Heart left ventricle (tissue), 13 donors: Measurements from ENCODE around the gene CPB2.

Source experiments
- POLR2A ChIP-seq, 2 donors: fragments of 450-650 bp; IDR thresholded peaks; one replicate each; pipeline ENCODE4 v1.6.1; 2017; ENCODE audit warnings: antibody characterized with exemption in 2 of 2, mild to moderate bottlenecking in 2 of 2, moderate library complexity in 2 of 2
- TF ChIP-seq, protein P1 (sequence below), 12 donors: fragments of 200-600 bp; sonication (generic) in 4 of 12; IDR thresholded peaks; one replicate each; pipeline versions ENCODE4 v1.5.0 to v1.8.0; 2018 to 2022; ENCODE audit warnings: antibody characterized with exemption in 12 of 12, mild to moderate bottlenecking in 5 of 12
- donor health status: ischemic (EF 13 %, LVEDD 7.1; RV severe dilation, severe dysfunction).
- donor health status: DM: no; HTN: yes; CAD: no.
- donor health status: DM: no; HTN: no; CAD: no.
- donor health status: ischemic (EF 25% LVEDD 6.9; RV normal size, moderate dysfunction).
- donor health status: ischemic (EF 25% LVEDD 5.7; RV mildly dilated, moderate dysfunction).
- donor health status: ischemic (EF 35%, LVEDD 5.7; RV mildly dilated, moderate dysfunction).
- donor health status: nonischemic (EF 11% LVEDD 7.7; RV severe dilation, severe dysfunction).
- donor health status: DM: yes; HTN: yes; CAD: no.
- donor health status: PGD.
- donor health status: ischemic (EF 29% LVEDD 5.4; RV normal size, mild dysfunction).
- donor health status: nonischemic (EF 23%, LVEDD 6.1; RV moderate dilation, normal function).

DNA sequence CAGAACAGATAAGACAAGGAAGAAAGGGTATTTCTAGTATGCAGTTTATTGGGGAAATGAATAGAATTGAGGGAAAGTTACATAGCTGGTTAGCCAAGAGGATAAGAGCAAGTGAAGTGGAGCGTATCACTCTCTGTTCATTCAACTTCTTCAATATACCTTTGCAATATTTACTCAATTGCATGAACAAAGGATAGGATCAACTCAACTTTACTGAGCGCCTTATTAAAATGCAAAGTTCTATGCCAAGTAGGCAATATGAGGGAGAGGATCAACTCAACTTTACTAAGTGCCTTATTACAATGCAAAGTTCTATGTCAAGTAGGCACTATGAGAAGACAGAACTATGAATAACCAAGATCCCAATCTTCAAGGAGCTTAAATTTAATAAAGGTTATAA lies 96.2 kb downstream of the CPB2 start:
- TF ChIP-seq, protein P1, sequence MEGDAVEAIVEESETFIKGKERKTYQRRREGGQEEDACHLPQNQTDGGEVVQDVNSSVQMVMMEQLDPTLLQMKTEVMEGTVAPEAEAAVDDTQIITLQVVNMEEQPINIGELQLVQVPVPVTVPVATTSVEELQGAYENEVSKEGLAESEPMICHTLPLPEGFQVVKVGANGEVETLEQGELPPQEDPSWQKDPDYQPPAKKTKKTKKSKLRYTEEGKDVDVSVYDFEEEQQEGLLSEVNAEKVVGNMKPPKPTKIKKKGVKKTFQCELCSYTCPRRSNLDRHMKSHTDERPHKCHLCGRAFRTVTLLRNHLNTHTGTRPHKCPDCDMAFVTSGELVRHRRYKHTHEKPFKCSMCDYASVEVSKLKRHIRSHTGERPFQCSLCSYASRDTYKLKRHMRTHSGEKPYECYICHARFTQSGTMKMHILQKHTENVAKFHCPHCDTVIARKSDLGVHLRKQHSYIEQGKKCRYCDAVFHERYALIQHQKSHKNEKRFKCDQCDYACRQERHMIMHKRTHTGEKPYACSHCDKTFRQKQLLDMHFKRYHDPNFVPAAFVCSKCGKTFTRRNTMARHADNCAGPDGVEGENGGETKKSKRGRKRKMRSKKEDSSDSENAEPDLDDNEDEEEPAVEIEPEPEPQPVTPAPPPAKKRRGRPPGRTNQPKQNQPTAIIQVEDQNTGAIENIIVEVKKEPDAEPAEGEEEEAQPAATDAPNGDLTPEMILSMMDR (IDR thresholded peaks at IDR 0.05) = no peak
- no peak for TF ChIP-seq POLR2A (IDR thresholded peaks at IDR 0.05)
